HEK293 (cell line): ENCODE measurements around the gene PHACTR3.

Experiments used
- CTCF ChIA-PET: fragments of 350-600 bp; formaldehyde crosslinking; extraction: SDS; loops from one replicate; lab custom pipeline; 2021; ENCODE audit warnings: antibody characterized with exemption; lab: Yijun Ruan, JAX
- POLR2A ChIA-PET: fragments of 300-600 bp; formaldehyde crosslinking; extraction: SDS; loops from one replicate; lab custom pipeline; 2020; ENCODE audit warnings: antibody characterized with exemption, inconsistent platforms; lab: Yijun Ruan, JAX
- H3K27ac ChIP-seq: fragments of 200-500 bp; sonication (Bioruptor generic); 2 replicates; pipeline ENCODE4 v1.5.1; 2014; ENCODE audit warnings: low read depth, low read length, control low read depth, inconsistent platforms; ENCODE audit errors: extremely low read depth
- H3K36me3 ChIP-seq, 2 experiments: fragments of 200-500 bp in 1 of 2; sonication (Bioruptor generic) in 1 of 2; 1 replicate in 1 of 2; 2 replicates in 1 of 2; pipeline ENCODE4 v1.5.1; 2014 to 2017; ENCODE audit warnings: inconsistent platforms in 2 of 2, low read length in 2 of 2; ENCODE audit not compliant: control insufficient read depth in 2 of 2, insufficient read depth in 1 of 2
- H3K4me1 ChIP-seq: fragments of 200-500 bp; sonication (Bioruptor generic); 2 replicates; pipeline ENCODE4 v1.5.1; 2014; ENCODE audit warnings: mild to moderate bottlenecking, low read length, inconsistent platforms; ENCODE audit not compliant: control insufficient read depth, insufficient read depth
- H3K4me3 ChIP-seq: 2 replicates; pipeline ENCODE4 v1.5.1; 2011; ENCODE audit warnings: low read depth, mild to moderate bottlenecking, control low read depth, low read length, moderate library complexity
- H3K9me3 ChIP-seq: fragments of 200-500 bp; sonication (Bioruptor generic); 2 replicates; pipeline ENCODE4 v1.5.1; 2014; ENCODE audit warnings: low read depth, low read length, inconsistent platforms; ENCODE audit not compliant: control insufficient read depth, insufficient read depth
- FEZF1 ChIP-seq: fragments of 450-650 bp; formaldehyde crosslinking; IDR thresholded peaks from 2 replicates; pipeline ENCODE4 v1.5.1; 2016; ENCODE audit warnings: missing biosample characterization, missing genetic modification characterization
- GLIS2 ChIP-seq: fragments of 450-650 bp; formaldehyde crosslinking; IDR thresholded peaks from 2 replicates; pipeline ENCODE4 v1.5.1; 2016; ENCODE audit warnings: missing biosample characterization, missing genetic modification characterization
- KLF8 ChIP-seq: fragments of 450-650 bp; formaldehyde crosslinking; IDR thresholded peaks from 2 replicates; pipeline ENCODE4 v1.5.1; 2016; ENCODE audit warnings: missing biosample characterization, missing genetic modification characterization
- PATZ1 ChIP-seq: fragments of 450-650 bp; formaldehyde crosslinking; IDR thresholded peaks from 2 replicates; pipeline ENCODE4 v1.5.1; 2016; ENCODE audit warnings: missing biosample characterization, missing genetic modification characterization
- ZBTB17 ChIP-seq: fragments of 450-650 bp; formaldehyde crosslinking; IDR thresholded peaks from 2 replicates; pipeline ENCODE4 v1.5.1; 2016; ENCODE audit warnings: missing biosample characterization, missing genetic modification characterization
- ZBTB48 ChIP-seq: fragments of 450-650 bp; formaldehyde crosslinking; IDR thresholded peaks from 2 replicates; pipeline ENCODE4 v1.5.1; 2016; ENCODE audit warnings: missing biosample characterization, missing genetic modification characterization
- ZBTB6 ChIP-seq: fragments of 450-650 bp; formaldehyde crosslinking; IDR thresholded peaks from 2 replicates; pipeline ENCODE4 v1.5.1; 2017; ENCODE audit warnings: missing biosample characterization, missing genetic modification characterization
- ZNF114 ChIP-seq: fragments of 450-650 bp; formaldehyde crosslinking; IDR thresholded peaks from 2 replicates; pipeline ENCODE4 v1.5.0; 2017; ENCODE audit warnings: missing biosample characterization, missing genetic modification characterization
- ZNF19 ChIP-seq: fragments of 450-650 bp; formaldehyde crosslinking; IDR thresholded peaks from 2 replicates; pipeline ENCODE4; 2016; ENCODE audit warnings: missing biosample characterization, missing genetic modification characterization, low read depth
- ZNF341 ChIP-seq: fragments of 450-650 bp; formaldehyde crosslinking; IDR thresholded peaks from 2 replicates; pipeline ENCODE4; 2016; ENCODE audit warnings: low read depth, missing biosample characterization, missing genetic modification characterization
- ZNF510 ChIP-seq: fragments of 450-650 bp; formaldehyde crosslinking; IDR thresholded peaks from 2 replicates; pipeline ENCODE4 v1.5.1; 2018; ENCODE audit warnings: mild to moderate bottlenecking, missing genetic modification characterization, missing biosample characterization; ENCODE audit not compliant: insufficient replicate concordance
- ZNF549 ChIP-seq: fragments of 450-650 bp; IDR thresholded peaks from 2 replicates; pipeline ENCODE4 v1.5.1; 2018; ENCODE audit warnings: missing biosample characterization, missing genetic modification characterization, mild to moderate bottlenecking, inconsistent platforms, moderate library complexity
- ZNF621 ChIP-seq: fragments of 450-650 bp; formaldehyde crosslinking; IDR thresholded peaks from 2 replicates; pipeline ENCODE4 v1.5.1; 2017; ENCODE audit warnings: missing biosample characterization, missing genetic modification characterization
- ZNF658 ChIP-seq: fragments of 450-650 bp; formaldehyde crosslinking; IDR thresholded peaks from 2 replicates; pipeline ENCODE4; 2016; ENCODE audit warnings: missing biosample characterization, missing genetic modification characterization
- ZNF677 ChIP-seq: fragments of 450-650 bp; IDR thresholded peaks from 2 replicates; pipeline ENCODE4 v1.5.0; 2018; ENCODE audit warnings: missing biosample characterization, mild to moderate bottlenecking, missing genetic modification characterization, moderate library complexity
- ZSCAN30 ChIP-seq: fragments of 450-650 bp; IDR thresholded peaks from 2 replicates; pipeline ENCODE4 v1.5.1; 2018; ENCODE audit warnings: missing biosample characterization, mild to moderate bottlenecking, missing genetic modification characterization, moderate library complexity
- TF ChIP-seq, protein P1 (sequence below): fragments of 450-650 bp; formaldehyde crosslinking; IDR thresholded peaks from 2 replicates; pipeline ENCODE4 v1.5.1; 2016; ENCODE audit warnings: missing biosample characterization, missing genetic modification characterization
- TF ChIP-seq, protein P2 (sequence below): fragments of 450-650 bp; IDR thresholded peaks from 2 replicates; pipeline ENCODE4 v1.5.1; 2018; ENCODE audit warnings: missing biosample characterization, mild to moderate bottlenecking, missing genetic modification characterization

The PHACTR3 gene

DNA sequence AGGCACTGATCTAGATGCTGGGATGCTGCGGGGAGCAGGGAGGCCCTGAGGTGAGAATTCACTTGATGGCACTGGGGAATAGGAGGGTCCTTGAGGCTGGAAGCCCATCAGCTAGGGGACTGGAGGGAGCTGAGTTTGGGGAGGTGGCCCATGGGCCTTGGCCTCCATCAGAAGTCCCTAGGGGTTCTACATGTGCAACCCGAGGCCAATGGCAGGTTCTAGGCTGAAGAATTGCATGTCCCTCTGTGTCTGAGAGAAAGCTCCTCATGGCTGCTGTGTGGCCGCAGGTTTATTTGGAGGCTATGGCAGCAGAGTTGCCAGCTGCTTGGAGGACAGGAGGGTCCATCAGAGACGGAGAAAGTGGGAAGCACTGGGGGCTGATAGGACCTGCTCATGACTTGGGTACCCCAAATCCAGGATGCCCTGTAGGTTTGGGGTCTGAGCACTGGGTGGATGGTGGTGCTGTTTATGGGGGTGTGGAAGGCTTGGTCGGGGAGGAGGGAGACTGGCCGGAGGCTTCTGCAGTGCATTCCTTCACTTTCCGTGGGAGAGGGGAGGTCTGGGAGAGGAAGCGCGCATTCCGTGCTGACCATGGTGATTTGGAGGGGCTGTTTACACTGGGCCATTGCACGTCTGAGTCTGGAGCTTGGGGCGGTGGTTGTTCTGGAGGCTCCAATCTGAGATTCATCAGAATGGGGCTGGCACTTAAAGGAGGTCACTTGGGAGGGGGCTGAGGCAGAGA is 24.8 kb upstream of the PHACTR3 start:
- H3K4me1 ChIP-seq = no peaks in the 10 kb centered on the region
- H3K9me3 ChIP-seq = no peaks in the 10 kb centered on the region
- ChIA-PET CTCF (interaction anchor here (2.4 kb wide), 1 partner anchor 9 kb away, joined by 18 read pairs; no protein-coding TSS in a partner anchor), POLR2A (interaction anchor here (0.7 kb wide), 1 partner anchor 433 kb away, joined by 3 read pairs; no protein-coding TSS in a partner anchor)
- no peak overlapping the region for H3K4me3 ChIP-seq
- no peak overlapping the region for H3K27ac ChIP-seq
- TF ChIP-seq ZBTB6 (tag by site-specific recombination) (no peak), ZNF658 (tag by site-specific recombination) (no peak), ZSCAN30 (tag by site-specific recombination) (no peak), ZNF621 (tag by site-specific recombination) (no peak), ZNF549 (no peak)
- H3K36me3 ChIP-seq = no peaks in the 10 kb centered on the region

- H3K27ac ChIP-seq = no peak overlapping the region
- no peak overlapping the region for H3K4me3 ChIP-seq
- H3K9me3 ChIP-seq = no peaks in the 10 kb centered on the region
- H3K36me3 ChIP-seq = no peaks in the 10 kb centered on the region
- ChIA-PET POLR2A (interaction anchor here (0.7 kb wide), 1 partner anchor 432 kb away, joined by 3 read pairs; no protein-coding TSS in a partner anchor), CTCF (interaction anchor here (0.6 to 2.4 kb wide), 3 partner anchors 9 to 629 kb away, joined by 3 to 18 read pairs (median 5); no protein-coding TSS in a partner anchor)
- TF ChIP-seq ZNF114 (tag by site-specific recombination) = no peak
- TF ChIP-seq FEZF1 (tag by site-specific recombination) = peak; percentile 81
- H3K4me1 ChIP-seq = no peaks in the 10 kb centered on the region
Measured at GRCh38 chr20:59580146-59580946, 24.0 kb upstream of the PHACTR3 start.

- H3K36me3 ChIP-seq = no peaks in the 10 kb centered on the region
- H3K27ac ChIP-seq = no peak overlapping the region
- H3K4me3 ChIP-seq = no peak overlapping the region
- no peaks in the 10 kb centered on the region for H3K4me1 ChIP-seq
- CTCF ChIA-PET = interaction anchor here (0.6 to 2.4 kb wide), 3 partner anchors 10 to 628 kb away, joined by 3 to 18 read pairs (median 5); no protein-coding TSS in a partner anchor
- POLR2A ChIA-PET = no interaction called here
- H3K9me3 ChIP-seq = no peaks in the 10 kb centered on the region
- TF ChIP-seq ZBTB48 (tag by site-specific recombination) = no peak
- no peak for TF ChIP-seq PATZ1 (tag by site-specific recombination)
- no peak for TF ChIP-seq KLF8
- TF ChIP-seq, protein P1, sequence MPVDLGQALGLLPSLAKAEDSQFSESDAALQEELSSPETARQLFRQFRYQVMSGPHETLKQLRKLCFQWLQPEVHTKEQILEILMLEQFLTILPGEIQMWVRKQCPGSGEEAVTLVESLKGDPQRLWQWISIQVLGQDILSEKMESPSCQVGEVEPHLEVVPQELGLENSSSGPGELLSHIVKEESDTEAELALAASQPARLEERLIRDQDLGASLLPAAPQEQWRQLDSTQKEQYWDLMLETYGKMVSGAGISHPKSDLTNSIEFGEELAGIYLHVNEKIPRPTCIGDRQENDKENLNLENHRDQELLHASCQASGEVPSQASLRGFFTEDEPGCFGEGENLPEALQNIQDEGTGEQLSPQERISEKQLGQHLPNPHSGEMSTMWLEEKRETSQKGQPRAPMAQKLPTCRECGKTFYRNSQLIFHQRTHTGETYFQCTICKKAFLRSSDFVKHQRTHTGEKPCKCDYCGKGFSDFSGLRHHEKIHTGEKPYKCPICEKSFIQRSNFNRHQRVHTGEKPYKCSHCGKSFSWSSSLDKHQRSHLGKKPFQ (tag by site-specific recombination) = no peak
- TF ChIP-seq, protein P2, sequence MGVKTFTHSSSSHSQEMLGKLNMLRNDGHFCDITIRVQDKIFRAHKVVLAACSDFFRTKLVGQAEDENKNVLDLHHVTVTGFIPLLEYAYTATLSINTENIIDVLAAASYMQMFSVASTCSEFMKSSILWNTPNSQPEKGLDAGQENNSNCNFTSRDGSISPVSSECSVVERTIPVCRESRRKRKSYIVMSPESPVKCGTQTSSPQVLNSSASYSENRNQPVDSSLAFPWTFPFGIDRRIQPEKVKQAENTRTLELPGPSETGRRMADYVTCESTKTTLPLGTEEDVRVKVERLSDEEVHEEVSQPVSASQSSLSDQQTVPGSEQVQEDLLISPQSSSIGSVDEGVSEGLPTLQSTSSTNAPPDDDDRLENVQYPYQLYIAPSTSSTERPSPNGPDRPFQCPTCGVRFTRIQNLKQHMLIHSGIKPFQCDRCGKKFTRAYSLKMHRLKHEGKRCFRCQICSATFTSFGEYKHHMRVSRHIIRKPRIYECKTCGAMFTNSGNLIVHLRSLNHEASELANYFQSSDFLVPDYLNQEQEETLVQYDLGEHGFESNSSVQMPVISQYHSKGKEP (tag by site-specific recombination) = no peak
- TF ChIP-seq ZNF19 = no peak
- TF ChIP-seq ZNF341 = no peak
- no peak for TF ChIP-seq ZBTB17
- no peak for TF ChIP-seq ZNF677 (tag by site-specific recombination)
- no peak for TF ChIP-seq ZNF510 (tag by site-specific recombination)
- no peak for TF ChIP-seq GLIS2 (tag by site-specific recombination)
Measured at GRCh38 chr20:59580991-59581401, 23.3 kb upstream of the PHACTR3 start.
